CD4-positive, alpha-beta T cell treated with Interleukin-15 for 4 hours (primary cell): ENCODE measurements around the gene KLHL2.

Source experiments
- DNase-seq: peaks from one replicate; pipeline ENCODE4 v3.0.0-alpha.2; 2020; ENCODE audit warnings: low spot score

Gene KLHL2

DNA sequence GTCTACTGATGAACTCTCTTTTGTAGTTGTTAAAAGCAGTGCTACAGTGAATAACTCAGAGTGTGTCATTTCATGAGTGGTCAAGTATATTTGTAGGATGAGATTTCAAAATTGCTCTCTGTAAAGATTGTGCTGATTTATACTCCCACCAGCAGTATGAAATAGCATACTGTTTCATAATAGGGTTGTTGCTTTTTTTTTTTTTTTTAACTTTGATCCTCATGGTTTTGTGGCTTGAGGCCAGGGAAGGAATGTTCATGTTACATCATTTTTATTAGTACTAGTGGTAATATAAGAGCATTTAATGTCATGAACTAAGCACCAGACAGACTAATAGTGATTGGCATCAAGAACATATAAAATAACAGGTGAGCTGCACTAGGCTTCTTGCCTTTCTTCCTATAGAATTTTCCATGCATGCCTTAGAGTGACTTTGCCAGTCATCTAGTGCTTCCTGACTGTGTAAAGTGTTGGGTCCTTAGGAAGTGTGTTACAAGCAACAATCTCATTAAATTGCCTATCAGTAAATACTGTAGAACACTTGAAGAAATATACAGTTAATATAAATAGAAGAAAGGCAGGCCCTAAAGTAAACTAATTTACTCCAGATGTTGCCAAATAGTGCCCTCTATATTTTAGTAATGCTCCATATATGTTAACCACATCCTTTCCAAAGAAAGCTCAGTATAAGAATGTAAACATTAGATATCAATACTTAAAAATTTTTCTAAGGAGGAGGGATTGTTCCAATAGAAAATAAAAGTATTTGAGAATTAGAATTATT, 81.5 kb downstream of the KLHL2 start:
- DNase-seq: no peak

DNA sequence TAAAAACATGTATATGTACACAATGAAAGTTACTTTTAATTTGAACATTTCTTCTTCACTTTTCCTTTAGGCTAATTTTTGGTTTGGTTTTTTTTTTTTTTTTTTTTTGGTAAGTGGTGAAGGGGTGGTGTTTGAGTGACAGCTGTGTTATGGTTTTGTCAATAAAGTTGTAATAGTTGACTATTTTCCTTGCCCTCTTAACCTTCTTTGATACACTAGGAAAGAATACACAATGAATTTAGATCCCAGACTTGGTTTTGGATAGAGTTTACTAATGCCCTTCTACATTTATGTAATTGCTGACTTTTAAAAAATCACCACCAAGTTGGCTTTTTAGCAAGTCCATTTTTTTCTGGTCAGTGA, 82.0 kb downstream of the KLHL2 start:
- DNase-seq: no peak

GRCh38 chr4:165293061-165293460, 85.7 kb downstream of the KLHL2 start:
- DNase-seq: no peak

GRCh38 chr4:165293927-165294649, 86.7 kb downstream of the KLHL2 start:
- no peak for DNase-seq

DNA sequence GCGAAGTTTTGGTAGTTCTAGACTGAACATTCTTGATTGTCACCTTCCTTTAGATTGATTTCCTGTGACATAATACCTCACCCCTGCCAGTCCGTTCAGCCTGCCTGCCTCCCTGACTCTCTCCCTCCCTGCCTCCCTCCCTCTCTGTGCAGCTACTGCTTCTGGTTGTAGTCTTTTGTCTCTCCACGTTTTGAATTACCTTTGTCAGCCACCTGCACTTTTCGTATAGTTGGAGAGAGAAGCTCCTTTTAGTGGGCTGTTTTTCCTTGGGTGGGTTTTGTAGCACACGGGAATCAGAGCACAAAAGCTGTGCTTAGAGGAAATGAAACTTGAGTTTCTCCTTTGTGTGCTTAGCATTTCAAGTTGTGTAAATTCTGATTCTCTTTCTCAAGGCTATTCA, 87.5 kb downstream of the KLHL2 start:
- peak; percentile 16 for DNase-seq

- no peak for DNase-seq
Observed at GRCh38 chr4:165297626-165298025, 90.3 kb downstream of the KLHL2 start.

- no peak for DNase-seq
Observed at GRCh38 chr4:165299399-165300060, 92.2 kb downstream of the KLHL2 start.

- DNase-seq: peak; percentile 39
Observed at GRCh38 chr4:165301833-165302232, 94.5 kb downstream of the KLHL2 start.

DNA sequence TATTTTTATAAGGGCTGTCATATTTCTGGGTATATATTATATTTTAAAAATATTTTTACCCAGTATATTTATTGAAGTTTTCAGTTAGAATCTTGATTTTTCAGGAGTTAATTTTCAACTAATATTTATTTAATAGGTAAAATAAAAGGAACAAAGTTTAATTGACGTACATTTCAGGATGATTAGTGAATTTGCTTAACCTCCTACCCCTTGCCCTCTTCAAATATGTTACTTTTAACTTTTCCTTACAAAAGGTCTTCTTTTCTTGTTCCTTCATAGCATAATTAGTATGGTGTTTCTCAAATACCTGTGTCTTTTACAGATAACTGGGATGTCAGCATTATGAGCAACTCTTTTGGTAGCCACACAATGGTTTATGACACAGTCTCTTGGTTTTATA, 95.3 kb downstream of the KLHL2 start:
- no peak for DNase-seq

DNA sequence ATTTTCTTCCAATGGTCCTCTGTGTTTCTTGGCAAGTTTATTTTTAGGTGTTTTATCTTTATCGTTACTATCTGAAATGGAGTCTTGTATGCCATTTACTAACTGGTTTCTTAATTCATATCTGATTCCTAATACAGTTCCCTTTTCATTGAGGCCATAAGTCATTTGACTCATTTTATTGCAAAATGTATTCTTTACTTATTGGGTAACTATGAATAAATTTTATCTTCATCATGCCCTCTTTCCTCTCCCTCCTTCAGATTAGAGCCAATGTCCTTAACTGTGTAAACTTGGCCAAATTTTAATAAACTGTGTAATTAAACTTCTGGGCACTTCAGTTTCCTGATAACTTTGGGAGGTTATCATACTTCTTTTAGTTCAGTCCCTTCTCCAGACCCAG, 100.8 kb downstream of the KLHL2 start:
- no peak for DNase-seq

DNA sequence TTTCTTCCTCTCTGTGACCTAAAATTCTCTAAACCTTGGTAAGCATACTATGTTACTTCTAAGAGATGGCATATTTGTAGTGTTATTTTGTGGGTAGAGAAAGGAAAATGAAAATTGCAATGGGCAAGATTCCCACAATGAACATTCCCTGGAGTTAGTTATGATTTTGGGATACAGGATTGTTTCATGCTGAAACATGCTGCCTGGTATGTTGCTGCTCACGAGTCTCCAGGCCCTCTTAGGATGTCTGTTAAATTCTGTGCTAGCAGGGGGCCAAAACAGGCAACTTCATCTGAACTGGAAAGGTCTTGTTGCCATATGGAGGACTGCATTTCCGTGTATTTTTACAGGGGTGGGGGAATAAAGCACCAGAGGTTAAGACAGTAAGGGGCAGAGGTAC, 101.2 kb downstream of the KLHL2 start:
- no peak for DNase-seq

- DNase-seq: no peak
Observed at GRCh38 chr4:165309456-165309855, 102.1 kb downstream of the KLHL2 start.

DNA sequence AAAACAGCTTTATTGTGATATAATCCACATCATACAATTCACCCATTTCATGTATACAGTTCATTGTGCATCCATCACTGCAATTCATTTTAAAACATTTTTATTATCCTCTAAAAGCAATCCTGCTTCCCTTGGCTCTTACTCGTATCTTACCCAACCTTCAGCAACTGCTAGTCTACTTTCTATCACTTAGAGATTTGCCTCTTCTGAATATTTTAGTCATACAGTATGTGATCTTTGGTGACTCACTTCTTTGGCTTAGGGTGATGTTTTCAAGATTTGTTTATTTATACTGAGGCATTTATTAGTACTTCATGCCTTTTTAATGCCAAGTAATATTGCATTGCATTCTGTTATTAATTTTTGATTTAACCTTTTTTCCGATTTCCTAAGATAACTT, 105.1 kb downstream of the KLHL2 start:
- no peak for DNase-seq

DNA sequence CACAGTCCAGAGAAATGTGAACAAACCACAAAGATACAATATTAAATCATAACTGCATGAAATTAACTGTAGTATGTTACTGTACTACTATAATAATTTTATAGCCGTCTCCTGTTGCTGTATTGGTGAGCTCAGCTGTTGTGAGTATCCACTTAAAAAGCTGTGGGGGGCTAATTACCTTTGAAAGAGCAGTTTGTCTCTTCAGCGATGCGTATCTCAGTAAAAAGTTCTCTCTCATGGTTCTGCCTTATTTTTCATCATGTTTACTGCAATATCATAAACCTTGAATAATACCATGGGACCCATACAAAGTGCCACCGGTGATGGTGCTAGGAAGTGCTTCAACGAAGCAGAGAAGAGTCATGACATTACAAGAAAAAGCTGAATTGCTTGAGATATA, 111.7 kb downstream of the KLHL2 start:
- DNase-seq: no peak

GRCh38 chr4:165319509-165319908, 112.1 kb downstream of the KLHL2 start:
- no peak for DNase-seq

- no peak for DNase-seq
Observed at GRCh38 chr4:165324236-165324917, 117.0 kb downstream of the KLHL2 start.

- no peak for DNase-seq
Observed at GRCh38 chr4:165324918-165325304, 117.5 kb downstream of the KLHL2 start.

GRCh38 chr4:165325732-165326512, 118.6 kb downstream of the KLHL2 start:
- peak; percentile 8 for DNase-seq

DNA sequence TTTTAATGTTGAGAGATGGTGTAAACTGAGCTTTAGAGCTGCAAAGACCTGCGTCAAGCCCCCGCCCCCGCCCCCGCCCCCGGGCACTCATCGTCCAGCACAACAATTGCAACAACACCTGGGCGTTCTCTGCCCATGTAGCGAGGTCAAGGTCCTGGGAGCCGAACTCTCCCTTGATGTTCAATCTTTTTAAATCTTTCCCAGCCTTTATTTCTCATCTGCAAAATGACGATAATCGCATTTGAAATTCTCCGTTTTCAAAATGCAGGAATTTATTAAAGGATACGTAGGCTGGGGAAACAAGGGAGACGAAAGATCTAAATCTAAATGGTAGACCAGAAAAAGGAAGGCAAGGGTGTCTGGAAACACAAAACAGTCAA, 119.5 kb downstream of the KLHL2 start:
- peak; percentile 10 for DNase-seq

DNA sequence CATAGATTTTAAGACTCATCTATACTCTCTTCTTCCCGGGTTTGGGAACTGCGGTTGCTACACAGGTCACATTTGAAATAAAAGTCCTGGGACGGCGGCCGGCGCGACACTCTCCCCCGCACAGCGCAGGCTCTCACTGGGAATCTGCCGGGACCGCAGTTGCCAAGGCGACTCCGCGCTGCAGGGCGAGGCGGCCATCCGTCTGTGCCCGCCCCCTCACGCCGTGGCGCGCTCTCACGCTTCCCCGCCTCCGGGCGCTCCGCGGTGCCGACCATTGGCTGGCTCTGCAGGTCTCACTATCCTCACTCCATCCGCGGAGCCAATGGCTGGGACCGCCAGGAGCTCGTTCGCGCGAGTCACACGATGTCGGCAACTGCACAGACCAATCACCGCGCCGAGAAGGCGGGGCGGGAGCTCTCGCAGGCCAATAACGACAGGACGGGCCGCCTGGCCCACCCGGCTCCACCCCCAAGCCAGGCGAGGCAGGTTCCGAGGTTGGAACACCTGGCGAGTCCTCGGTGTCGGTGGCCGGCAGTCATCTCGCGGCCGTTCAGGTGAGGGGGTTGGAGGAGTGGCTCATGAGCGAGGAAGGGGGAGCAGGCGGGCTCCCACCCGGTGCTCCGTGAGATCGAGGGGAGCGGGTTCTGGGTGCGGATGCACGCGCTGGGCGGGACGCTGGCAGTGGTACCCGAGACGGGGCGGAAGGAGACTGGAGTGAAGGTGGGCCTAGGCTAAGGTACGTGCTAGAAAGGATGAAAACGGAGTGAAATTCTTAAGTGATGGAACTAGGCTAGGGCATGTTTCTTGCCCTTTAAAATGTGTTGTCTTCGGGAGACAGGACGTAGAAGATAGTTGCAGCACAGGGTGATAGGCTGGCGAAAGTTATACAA, 120.1 kb downstream of the KLHL2 start, which contains the start of gene MSMO1:
MSMO1 (plus strand) TSS at position 459 of the 890 bp plus-strand sequence. CDS start 5,702 bp downstream, outside the sequence.
- peak; percentile 98 for DNase-seq

DNA sequence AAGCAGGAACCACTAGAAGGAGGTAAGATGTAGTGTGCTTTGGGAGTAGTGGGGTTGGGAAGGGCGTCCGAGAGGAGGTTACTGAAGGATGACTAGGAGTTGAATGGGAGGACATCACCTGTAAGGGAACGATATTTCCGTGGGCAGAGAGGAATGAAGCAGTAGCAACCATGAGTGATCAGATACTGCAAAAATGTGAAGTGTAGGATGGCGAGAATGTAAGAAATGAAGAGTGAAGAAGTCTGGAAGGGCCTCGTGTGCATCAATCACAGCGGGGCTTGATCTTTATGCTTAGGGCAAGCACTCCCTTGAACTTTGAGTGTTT, 120.7 kb downstream of the KLHL2 start:
- peak; percentile 2 for DNase-seq
